HL-60 (cell line): Measurements from ENCODE around the gene LIPC.

Experiments
- DNase-seq, 2 experiments: peaks; one replicate each; pipeline ENCODE4 v3.0.0-alpha.2; 2010 to 2020; ENCODE audit warnings: low read depth in 1 of 2, low spot score in 1 of 2
- H3K27ac ChIP-seq: fragments of 250-450 bp; sonication (Bioruptor Pico); replicated peaks from 2 replicates; pipeline ENCODE4 v1.5.1; 2020; ENCODE audit warnings: mild to moderate bottlenecking, moderate library complexity
- H3K27me3 ChIP-seq: fragments of 250-450 bp; sonication (Bioruptor Pico); 2 replicates; pipeline ENCODE4 v1.5.1; 2021; ENCODE audit warnings: mild to moderate bottlenecking, moderate library complexity; ENCODE audit not compliant: insufficient read depth, poor library complexity, severe bottlenecking
- H3K4me3 ChIP-seq: replicated peaks from 2 replicates; pipeline ENCODE4 v1.5.1; 2011; ENCODE audit warnings: mild to moderate bottlenecking, control low read depth, low read length; ENCODE audit not compliant: insufficient read depth
- GABPA ChIP-seq: IDR thresholded peaks from 2 replicates; pipeline ENCODE4 v1.6.1; 2012; ENCODE audit warnings: low read depth
- POLR2AphosphoS5 ChIP-seq: IDR thresholded peaks from 2 replicates; pipeline ENCODE4 v1.6.1; 2012; ENCODE audit warnings: low read depth
- SPI1 ChIP-seq: IDR thresholded peaks from 2 replicates; pipeline ENCODE4 v1.6.1; 2012; ENCODE audit warnings: low read depth, mild to moderate bottlenecking, borderline replicate concordance
- TF ChIP-seq, protein P1 (sequence below): IDR thresholded peaks from one replicate; pipeline ENCODE4 v1.5.1; 2011; ENCODE audit warnings: low read length, control low read depth, inconsistent platforms; ENCODE audit not compliant: insufficient read depth
- TF ChIP-seq, protein P2 (sequence below): IDR thresholded peaks from 2 replicates; pipeline ENCODE4 v1.6.1; 2012; ENCODE audit warnings: low read depth; ENCODE audit not compliant: insufficient replicate concordance

LIPC gene

DNA sequence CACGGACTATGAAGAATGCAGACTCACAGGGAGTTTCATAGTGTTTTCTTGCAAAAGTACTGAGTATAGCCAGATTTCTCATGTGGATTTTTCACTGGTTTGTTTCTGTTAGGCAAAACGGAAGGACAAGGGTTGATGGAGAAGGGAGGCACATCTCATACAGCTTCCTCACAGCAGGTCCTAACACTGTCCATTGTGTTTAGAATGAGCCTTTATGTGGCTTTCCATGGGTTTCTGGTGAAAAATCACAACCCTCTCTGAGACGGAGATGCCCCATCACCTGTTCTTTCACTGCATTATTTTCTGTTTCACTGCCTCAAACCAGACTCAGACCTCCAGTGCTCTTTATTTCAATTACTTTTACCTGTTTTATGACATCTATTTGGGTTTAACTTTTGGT, 25.0 kb upstream of the LIPC start:
- no peak overlapping the region for H3K27ac ChIP-seq
- TF ChIP-seq GABPA, result no peak
- TF ChIP-seq, protein P1, sequence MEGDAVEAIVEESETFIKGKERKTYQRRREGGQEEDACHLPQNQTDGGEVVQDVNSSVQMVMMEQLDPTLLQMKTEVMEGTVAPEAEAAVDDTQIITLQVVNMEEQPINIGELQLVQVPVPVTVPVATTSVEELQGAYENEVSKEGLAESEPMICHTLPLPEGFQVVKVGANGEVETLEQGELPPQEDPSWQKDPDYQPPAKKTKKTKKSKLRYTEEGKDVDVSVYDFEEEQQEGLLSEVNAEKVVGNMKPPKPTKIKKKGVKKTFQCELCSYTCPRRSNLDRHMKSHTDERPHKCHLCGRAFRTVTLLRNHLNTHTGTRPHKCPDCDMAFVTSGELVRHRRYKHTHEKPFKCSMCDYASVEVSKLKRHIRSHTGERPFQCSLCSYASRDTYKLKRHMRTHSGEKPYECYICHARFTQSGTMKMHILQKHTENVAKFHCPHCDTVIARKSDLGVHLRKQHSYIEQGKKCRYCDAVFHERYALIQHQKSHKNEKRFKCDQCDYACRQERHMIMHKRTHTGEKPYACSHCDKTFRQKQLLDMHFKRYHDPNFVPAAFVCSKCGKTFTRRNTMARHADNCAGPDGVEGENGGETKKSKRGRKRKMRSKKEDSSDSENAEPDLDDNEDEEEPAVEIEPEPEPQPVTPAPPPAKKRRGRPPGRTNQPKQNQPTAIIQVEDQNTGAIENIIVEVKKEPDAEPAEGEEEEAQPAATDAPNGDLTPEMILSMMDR, result no peak
- TF ChIP-seq POLR2AphosphoS5, result no peak
- TF ChIP-seq SPI1, result no peak
- TF ChIP-seq, protein P2, sequence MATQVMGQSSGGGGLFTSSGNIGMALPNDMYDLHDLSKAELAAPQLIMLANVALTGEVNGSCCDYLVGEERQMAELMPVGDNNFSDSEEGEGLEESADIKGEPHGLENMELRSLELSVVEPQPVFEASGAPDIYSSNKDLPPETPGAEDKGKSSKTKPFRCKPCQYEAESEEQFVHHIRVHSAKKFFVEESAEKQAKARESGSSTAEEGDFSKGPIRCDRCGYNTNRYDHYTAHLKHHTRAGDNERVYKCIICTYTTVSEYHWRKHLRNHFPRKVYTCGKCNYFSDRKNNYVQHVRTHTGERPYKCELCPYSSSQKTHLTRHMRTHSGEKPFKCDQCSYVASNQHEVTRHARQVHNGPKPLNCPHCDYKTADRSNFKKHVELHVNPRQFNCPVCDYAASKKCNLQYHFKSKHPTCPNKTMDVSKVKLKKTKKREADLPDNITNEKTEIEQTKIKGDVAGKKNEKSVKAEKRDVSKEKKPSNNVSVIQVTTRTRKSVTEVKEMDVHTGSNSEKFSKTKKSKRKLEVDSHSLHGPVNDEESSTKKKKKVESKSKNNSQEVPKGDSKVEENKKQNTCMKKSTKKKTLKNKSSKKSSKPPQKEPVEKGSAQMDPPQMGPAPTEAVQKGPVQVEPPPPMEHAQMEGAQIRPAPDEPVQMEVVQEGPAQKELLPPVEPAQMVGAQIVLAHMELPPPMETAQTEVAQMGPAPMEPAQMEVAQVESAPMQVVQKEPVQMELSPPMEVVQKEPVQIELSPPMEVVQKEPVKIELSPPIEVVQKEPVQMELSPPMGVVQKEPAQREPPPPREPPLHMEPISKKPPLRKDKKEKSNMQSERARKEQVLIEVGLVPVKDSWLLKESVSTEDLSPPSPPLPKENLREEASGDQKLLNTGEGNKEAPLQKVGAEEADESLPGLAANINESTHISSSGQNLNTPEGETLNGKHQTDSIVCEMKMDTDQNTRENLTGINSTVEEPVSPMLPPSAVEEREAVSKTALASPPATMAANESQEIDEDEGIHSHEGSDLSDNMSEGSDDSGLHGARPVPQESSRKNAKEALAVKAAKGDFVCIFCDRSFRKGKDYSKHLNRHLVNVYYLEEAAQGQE, result no peak
- H3K4me3 ChIP-seq, result no peak overlapping the region
- H3K27me3 ChIP-seq, result no peaks in the 10 kb centered on the region
- no peak for DNase-seq

DNA sequence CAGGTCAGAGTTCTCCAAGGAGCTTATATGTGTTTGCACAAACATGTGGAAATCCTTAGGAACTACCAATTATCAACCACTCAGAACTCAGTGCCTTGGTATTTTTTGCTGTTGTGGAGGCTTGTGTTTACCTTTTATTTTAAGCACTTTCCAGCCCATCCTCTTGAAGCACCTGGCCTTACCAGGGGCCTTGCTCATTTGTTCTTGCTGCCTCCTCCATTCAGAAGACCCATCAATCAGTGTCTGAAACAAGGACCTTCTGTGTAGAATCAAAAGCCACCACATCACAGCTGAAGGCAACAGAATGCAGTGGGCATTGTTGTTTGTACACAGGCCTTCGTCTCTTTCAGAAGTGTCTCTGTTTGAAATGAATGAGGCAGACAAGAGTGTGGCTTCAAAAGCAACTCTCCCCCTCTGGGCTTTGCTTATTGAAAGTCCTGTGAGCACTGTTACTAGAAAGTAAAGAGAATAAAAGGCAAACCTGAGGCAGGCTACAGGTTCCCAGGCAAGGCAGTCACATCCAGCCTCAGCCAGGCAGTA, 24.5 kb upstream of the LIPC start:
- no peak for DNase-seq
- TF ChIP-seq, protein P2, result no peak
- no peak for TF ChIP-seq GABPA
- no peak for TF ChIP-seq POLR2AphosphoS5
- no peak for TF ChIP-seq SPI1
- TF ChIP-seq, protein P1, result no peak
- no peaks in the 10 kb centered on the region for H3K27me3 ChIP-seq
- no peak overlapping the region for H3K27ac ChIP-seq
- H3K4me3 ChIP-seq, result no peak overlapping the region

DNA sequence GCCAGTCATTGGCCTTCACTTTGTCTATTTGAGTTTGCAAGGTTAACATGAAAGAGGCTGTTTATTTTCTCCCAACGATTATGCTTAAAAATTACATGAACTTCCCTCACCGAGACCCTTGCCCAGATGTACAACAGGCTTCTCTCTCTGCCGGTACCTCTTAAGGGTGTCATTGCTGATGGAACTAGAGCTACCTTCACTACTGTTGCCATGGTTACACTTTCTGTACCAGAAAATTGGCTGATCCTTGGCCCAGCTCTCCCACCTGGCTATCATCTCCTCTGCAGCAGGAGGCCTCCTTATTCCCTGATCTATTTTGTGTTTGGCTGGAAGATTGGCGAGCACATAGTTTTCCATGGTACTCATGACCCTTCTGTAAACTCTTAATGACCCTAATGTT, 24.0 kb upstream of the LIPC start:
- TF ChIP-seq, protein P1, result no peak
- TF ChIP-seq, protein P2, result no peak
- TF ChIP-seq POLR2AphosphoS5, result no peak
- no peaks in the 10 kb centered on the region for H3K27me3 ChIP-seq
- H3K27ac ChIP-seq, result no peak overlapping the region
- no peak overlapping the region for H3K4me3 ChIP-seq
- DNase-seq, result no peak
